GM19099 (cell line): ENCODE data around the gene ANKRD44.

Experiments used
- POLR2A ChIP-seq: IDR thresholded peaks from 3 replicates; pipeline ENCODE4 v1.6.1; 2011; ENCODE audit warnings: low read depth; ENCODE audit not compliant: insufficient read length; ENCODE audit errors: extremely low read depth

Gene ANKRD44

GRCh38 chr2:197134206-197134605 is 176.4 kb downstream of the ANKRD44 start:
- no peak for TF ChIP-seq POLR2A

- no peak for TF ChIP-seq POLR2A
These were observed 179.1 kb downstream of the ANKRD44 start for GRCh38 chr2:197131558-197131855.

- TF ChIP-seq POLR2A = no peak
These were observed 180.3 kb downstream of the ANKRD44 start for GRCh38 chr2:197130318-197130717.

- no peak for TF ChIP-seq POLR2A
These were observed 181.7 kb downstream of the ANKRD44 start for GRCh38 chr2:197128897-197129296.

- TF ChIP-seq POLR2A = no peak
These were observed 182.5 kb downstream of the ANKRD44 start for GRCh38 chr2:197128126-197128525.

GRCh38 chr2:197126630-197127352 is 183.8 kb downstream of the ANKRD44 start:
- TF ChIP-seq POLR2A = no peak

- no peak for TF ChIP-seq POLR2A
These were observed 185.8 kb downstream of the ANKRD44 start for GRCh38 chr2:197124639-197125390.

- TF ChIP-seq POLR2A = no peak
These were observed 187.8 kb downstream of the ANKRD44 start for GRCh38 chr2:197122821-197123220.

- TF ChIP-seq POLR2A = no peak
These were observed 188.7 kb downstream of the ANKRD44 start for GRCh38 chr2:197121756-197122385.

- TF ChIP-seq POLR2A = no peak
These were observed 189.3 kb downstream of the ANKRD44 start for GRCh38 chr2:197121255-197121654.

- TF ChIP-seq POLR2A = no peak
These were observed 194.2 kb downstream of the ANKRD44 start for GRCh38 chr2:197116306-197116879.

- TF ChIP-seq POLR2A = no peak
These were observed 195.3 kb downstream of the ANKRD44 start for GRCh38 chr2:197115325-197115724.

- TF ChIP-seq POLR2A = no peak
These were observed 197.3 kb downstream of the ANKRD44 start for GRCh38 chr2:197113275-197113711.

GRCh38 chr2:197109326-197109725 is 201.3 kb downstream of the ANKRD44 start:
- TF ChIP-seq POLR2A = no peak

GRCh38 chr2:197108758-197109157 is 201.8 kb downstream of the ANKRD44 start:
- no peak for TF ChIP-seq POLR2A
